ENCODE results near the gene ERI3.
A peak's percentile ranks its signal among the peaks of the same experiment; 100 is the strongest.

The ERI3 gene

GRCh38 chr1:44354840-44355581, at the start of gene ERI3:
Gene ERI3, minus strand, starts transcription at chr1:44355257. Its CDS starts 231 bp downstream, at chr1:44355026.
- peak; percentile 97 for DNase-seq

- DNase-seq: no peak
Observed at GRCh38 chr1:44401256-44402228, 46.5 kb upstream of the ERI3 start.

- DNase-seq: no peak
Observed at GRCh38 chr1:44390277-44390676, 35.2 kb upstream of the ERI3 start.

GRCh38 chr1:44389437-44389836, 34.4 kb upstream of the ERI3 start:
- no peak for DNase-seq

- DNase-seq: no peak
Observed at GRCh38 chr1:44388551-44388950, 33.5 kb upstream of the ERI3 start.

GRCh38 chr1:44380666-44381177, 25.7 kb upstream of the ERI3 start:
- no peak for DNase-seq

GRCh38 chr1:44377925-44378784, 23.1 kb upstream of the ERI3 start:
- peak; percentile 42 for DNase-seq

GRCh38 chr1:44375547-44375946, 20.5 kb upstream of the ERI3 start:
- DNase-seq: no peak

- DNase-seq: no peak
Observed at GRCh38 chr1:44371206-44371605, 16.1 kb upstream of the ERI3 start.

GRCh38 chr1:44368471-44369151, 13.6 kb upstream of the ERI3 start:
- DNase-seq: no peak

- no peak for DNase-seq
Observed at GRCh38 chr1:44367944-44368343, 12.9 kb upstream of the ERI3 start.

GRCh38 chr1:44366371-44366975, 11.4 kb upstream of the ERI3 start:
- no peak for DNase-seq

- DNase-seq: no peak
Observed at GRCh38 chr1:44361478-44361877, 6.4 kb upstream of the ERI3 start.

GRCh38 chr1:44359234-44359935, 4.3 kb upstream of the ERI3 start:
- no peak for DNase-seq

GRCh38 chr1:44357710-44358109, 2.7 kb upstream of the ERI3 start:
- no peak for DNase-seq

GRCh38 chr1:44355582-44356305, 687 bp upstream of the ERI3 start:
- DNase-seq: no peak

GRCh38 chr1:44354268-44354839, 703 bp downstream of the ERI3 start:
- no peak for DNase-seq

GRCh38 chr1:44353604-44354003, 1.5 kb downstream of the ERI3 start:
- DNase-seq: no peak

- no peak for DNase-seq
Observed at GRCh38 chr1:44351289-44351688, 3.8 kb downstream of the ERI3 start.

- no peak for DNase-seq
Observed at GRCh38 chr1:44348061-44348485, 7.0 kb downstream of the ERI3 start.

All from CD4-positive, alpha-beta T cell treated with Interleukin-10 for 1 hour (primary cell).